Transverse colon (tissue), 4 donors: ENCODE measurements around the gene LRRC32. TPM values are rescaled to one million over a fixed set of nuclear protein-coding genes. Genes with fewer than 3 reads are reported as not detected.
A peak's percentile ranks its signal among the peaks of the same experiment; 100 is the strongest.

Experiments used
- DNase-seq: peaks from one replicate; pipeline ENCODE4 v3.0.0-alpha.2; 2019
- H3K27ac ChIP-seq, 4 donors: fragments of 200-600 bp; sonication (generic); 2 replicates each; pipeline ENCODE4 v1.5.1; 2016 to 2018; ENCODE audit warnings: inconsistent platforms in 4 of 4
- H3K27me3 ChIP-seq: fragments of 200-600 bp; sonication (generic); 2 replicates; pipeline ENCODE4 v1.5.1; 2017; ENCODE audit warnings: inconsistent platforms
- H3K36me3 ChIP-seq, 4 donors: fragments of 200-600 bp; sonication (generic); 2 replicates each; pipeline ENCODE4 v1.5.1; 2017 to 2019; ENCODE audit warnings: inconsistent platforms in 4 of 4
- H3K4me1 ChIP-seq, 4 donors: fragments of 200-600 bp; sonication (generic); 2 replicates each; pipeline ENCODE4 v1.5.1; 2017 to 2020; ENCODE audit warnings: inconsistent platforms in 4 of 4
- H3K4me3 ChIP-seq, 4 donors: fragments of 200-600 bp; sonication (generic); 1 replicate in 1 of 4; 2 replicates in 3 of 4; pipeline versions ENCODE4 v1.5.1 to v1.6.1; 2017 to 2019; ENCODE audit warnings: inconsistent platforms in 4 of 4
- H3K9me3 ChIP-seq, 2 donors: fragments of 200-600 bp; sonication (generic); 2 replicates each; pipeline ENCODE4 v1.5.1; 2017 to 2019; ENCODE audit warnings: inconsistent platforms in 2 of 2
- CTCF ChIP-seq, 5 experiments: fragments of 200-600 bp in 3 of 5; fragments of 450-650 bp in 2 of 5; sonication (generic) in 3 of 5; IDR thresholded peaks; 1 replicate in 2 of 5; 2 replicates in 3 of 5; pipeline ENCODE4 v1.5.1; 2016 to 2017; ENCODE audit warnings: antibody characterized with exemption in 5 of 5, inconsistent platforms in 3 of 5, mild to moderate bottlenecking in 2 of 5, moderate library complexity in 1 of 5
- EP300 ChIP-seq: sonication (generic); formaldehyde crosslinking; IDR thresholded peaks from one replicate; pipeline ENCODE4 v1.6.1; 2017; ENCODE audit warnings: antibody characterized with exemption, low read depth
- POLR2A ChIP-seq: fragments of 450-650 bp; IDR thresholded peaks from one replicate; pipeline ENCODE4 v1.6.1; 2016; ENCODE audit warnings: antibody characterized with exemption, mild to moderate bottlenecking, moderate library complexity
- POLR2AphosphoS5 ChIP-seq, 3 donors: sonication (generic); formaldehyde crosslinking; IDR thresholded peaks; one replicate each; pipeline ENCODE4 v1.6.1; 2016; ENCODE audit warnings: antibody characterized with exemption in 3 of 3
- WGBS, 2 donors: methylation state at CpG; one replicate each; pipeline ENCODE4 v1.1.5; 2018; ENCODE audit warnings: low coverage in 1 of 2; 5-methylcytosine and 5-hydroxymethylcytosine counted together
- in situ Hi-C, 4 donors: fragments of 200-750 bp; cut with MboI; loops; one replicate each; pipeline versions ENCODE4 v1.15.0 to v1.15.1; 2017; ENCODE audit warnings: low sequenced_read_pairs in 3 of 4, low pct_ligation_motif_present in 1 of 4, low pct_unique_long_range_greater_than_20kb in 1 of 4
- intact Hi-C: fragments of 100-400 bp; cut with DNase I; formaldehyde crosslinking; loops from one replicate; pipeline ENCODE4 v1.15.1; 2023; ENCODE audit warnings: low total_unique reads
- total RNA-seq, 4 donors: library from RNA; depleted of rRNA; stranded (reverse); fragments of >200 nt; gene quantifications; one replicate each; pipeline ENCODE4 v1.1.0, GENCODE V29; 2016

LRRC32 gene
- total RNA-seq, 4 donors from 2014 or later: 5.1 to 11.5 (median 9.1) TPM

DNA sequence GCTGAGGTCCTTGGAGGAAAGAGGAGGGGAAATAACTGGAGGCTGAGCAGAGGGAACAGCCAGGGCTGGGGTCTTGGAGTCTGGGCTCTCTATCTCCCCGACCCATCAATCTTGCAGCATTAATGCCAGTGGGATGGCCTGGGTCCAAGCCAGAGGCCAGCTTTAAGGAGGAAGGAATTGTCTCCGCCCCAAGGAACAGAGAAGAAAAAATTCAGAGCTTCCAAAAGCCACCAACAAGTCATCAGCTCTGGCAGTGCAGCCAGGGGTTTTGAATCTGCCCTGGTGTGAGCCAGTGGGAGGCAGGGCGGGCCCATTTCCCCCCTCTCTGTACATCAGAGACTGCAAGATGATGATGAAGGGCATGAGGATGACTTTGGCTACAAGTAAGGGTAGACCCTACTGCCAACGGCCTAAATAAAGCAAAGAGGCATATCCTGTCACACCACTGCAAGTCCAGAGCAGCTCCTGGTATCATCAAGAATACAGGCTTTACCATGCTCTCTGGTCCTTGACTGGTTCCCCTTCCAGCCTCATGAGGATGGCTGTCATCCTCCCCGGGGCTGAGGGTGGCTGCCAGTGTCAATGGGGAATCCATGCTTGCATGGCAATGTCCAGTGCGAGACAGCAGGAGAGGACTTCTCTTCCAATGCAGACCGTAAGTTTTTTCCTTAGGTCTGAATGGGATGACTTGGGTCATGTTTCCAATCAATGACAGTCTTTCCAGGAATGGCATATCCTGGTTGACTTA lies 34.4 kb downstream of the LRRC32 start:
- H3K9me3 ChIP-seq: no peaks in the 10 kb centered on the region
- peaks cover 0 to 9% (median 0%) of the 10 kb centered on the region in 4 donors for H3K4me1 ChIP-seq
- no peaks in the 10 kb centered on the region for H3K27me3 ChIP-seq
- H3K4me3 ChIP-seq: no peak overlapping the region
- WGBS, 2 donors: 88% methylated on average over 7 of the region's 7 CpGs; no CpG with 5 or more reads in 1 of the 2 donors
- DNase-seq: no peak
- intact Hi-C loops (no loop called here), in situ Hi-C loops (no loop called here)
- H3K27ac ChIP-seq: no peak overlapping the region
- TF ChIP-seq CTCF (IDR thresholded peaks at IDR 0.05) (no peak), POLR2AphosphoS5 (IDR thresholded peaks at IDR 0.05) (no peak), POLR2A (no peak), EP300 (no peak)
- no peaks in the 10 kb centered on the region for H3K36me3 ChIP-seq

DNA sequence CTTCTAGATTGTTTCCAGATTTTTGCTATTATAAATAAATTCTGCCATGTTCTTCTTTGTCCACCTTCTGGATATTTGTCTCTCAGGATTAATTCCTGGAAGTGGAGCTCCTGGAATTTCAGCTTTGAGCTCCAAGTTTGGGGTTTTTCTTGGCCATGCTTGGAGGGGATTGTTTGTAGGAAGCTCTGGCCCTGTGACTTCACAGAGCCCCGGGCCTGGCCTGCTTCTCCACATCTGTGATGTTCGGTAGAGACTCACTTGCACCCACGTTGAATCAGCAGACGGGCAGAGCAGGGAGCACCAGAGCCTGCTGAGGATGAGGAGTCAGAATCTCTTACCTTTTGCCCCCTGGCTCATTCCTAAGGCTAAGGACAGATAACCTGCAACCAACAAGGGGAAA lies 35.7 kb downstream of the LRRC32 start:
- no peak for DNase-seq
- 83% methylated on average over 4 of the region's 4 CpGs; no CpG with 5 or more reads in 1 of the 2 donors for WGBS, 2 donors
- peaks cover 0 to 22% (median 11%) of the 10 kb centered on the region in 4 donors for H3K4me1 ChIP-seq
- no peak overlapping the region for H3K27ac ChIP-seq
- in situ Hi-C loops: no loop called here
- TF ChIP-seq CTCF (IDR thresholded peaks at IDR 0.05) (no peak), POLR2AphosphoS5 (IDR thresholded peaks at IDR 0.05) (no peak), EP300 (no peak)
- intact Hi-C loops: no loop called here
- H3K9me3 ChIP-seq: no peaks in the 10 kb centered on the region
- no peak overlapping the region for H3K4me3 ChIP-seq
- H3K27me3 ChIP-seq: no peaks in the 10 kb centered on the region
- H3K36me3 ChIP-seq: no peaks in the 10 kb centered on the region

- Histone ChIP-seq H3K4me3 (no peak overlapping the region), H3K4me1 (peaks cover 0 to 28% (median 14%) of the 10 kb centered on the region in 4 donors), H3K9me3 (no peaks in the 10 kb centered on the region), H3K27me3 (no peaks in the 10 kb centered on the region), H3K36me3 (no peaks in the 10 kb centered on the region), H3K27ac (no peak overlapping the region)
- in situ Hi-C loops (no loop called here), intact Hi-C loops (no loop called here)
- TF ChIP-seq CTCF (IDR thresholded peaks at IDR 0.05): no peak
- no peak for TF ChIP-seq POLR2AphosphoS5 (IDR thresholded peaks at IDR 0.05)
- no peak for TF ChIP-seq EP300
- 82 to 87% methylated on average over 2 of the region's 2 CpGs for WGBS, 2 donors
- no peak for DNase-seq
Observed at GRCh38 chr11:76632492-76632891, 38.1 kb downstream of the LRRC32 start.

GRCh38 chr11:76631566-76632308 lies 38.8 kb downstream of the LRRC32 start:
- no peak overlapping the region for H3K4me3 ChIP-seq
- TF ChIP-seq EP300 (no peak), POLR2AphosphoS5 (IDR thresholded peaks at IDR 0.05) (no peak), POLR2A (no peak)
- no peaks in the 10 kb centered on the region for H3K36me3 ChIP-seq
- no peaks in the 10 kb centered on the region for H3K9me3 ChIP-seq
- H3K27me3 ChIP-seq: no peaks in the 10 kb centered on the region
- in situ Hi-C loops: no loop called here
- peak overlapping the region; percentile 66 to 73 (median 70) for H3K27ac ChIP-seq
- intact Hi-C loops: no loop called here
- no peak for DNase-seq
- H3K4me1 ChIP-seq: peaks cover 0 to 32% (median 14%) of the 10 kb centered on the region in 4 donors
- 91 to 96% methylated on average over 3 of the region's 3 CpGs for WGBS, 2 donors
